Stimulated activated CD4-positive, alpha-beta T cell treated with anti-CD3 and anti-CD28 coated beads, Interleukin-15, amount 100 ng/mL, for 24 hours (primary cell): ENCODE data around the gene LIX1L.

Source experiments
- DNase-seq: peaks from one replicate; pipeline ENCODE4 v3.0.0-alpha.2; 2020

LIX1L gene

DNA sequence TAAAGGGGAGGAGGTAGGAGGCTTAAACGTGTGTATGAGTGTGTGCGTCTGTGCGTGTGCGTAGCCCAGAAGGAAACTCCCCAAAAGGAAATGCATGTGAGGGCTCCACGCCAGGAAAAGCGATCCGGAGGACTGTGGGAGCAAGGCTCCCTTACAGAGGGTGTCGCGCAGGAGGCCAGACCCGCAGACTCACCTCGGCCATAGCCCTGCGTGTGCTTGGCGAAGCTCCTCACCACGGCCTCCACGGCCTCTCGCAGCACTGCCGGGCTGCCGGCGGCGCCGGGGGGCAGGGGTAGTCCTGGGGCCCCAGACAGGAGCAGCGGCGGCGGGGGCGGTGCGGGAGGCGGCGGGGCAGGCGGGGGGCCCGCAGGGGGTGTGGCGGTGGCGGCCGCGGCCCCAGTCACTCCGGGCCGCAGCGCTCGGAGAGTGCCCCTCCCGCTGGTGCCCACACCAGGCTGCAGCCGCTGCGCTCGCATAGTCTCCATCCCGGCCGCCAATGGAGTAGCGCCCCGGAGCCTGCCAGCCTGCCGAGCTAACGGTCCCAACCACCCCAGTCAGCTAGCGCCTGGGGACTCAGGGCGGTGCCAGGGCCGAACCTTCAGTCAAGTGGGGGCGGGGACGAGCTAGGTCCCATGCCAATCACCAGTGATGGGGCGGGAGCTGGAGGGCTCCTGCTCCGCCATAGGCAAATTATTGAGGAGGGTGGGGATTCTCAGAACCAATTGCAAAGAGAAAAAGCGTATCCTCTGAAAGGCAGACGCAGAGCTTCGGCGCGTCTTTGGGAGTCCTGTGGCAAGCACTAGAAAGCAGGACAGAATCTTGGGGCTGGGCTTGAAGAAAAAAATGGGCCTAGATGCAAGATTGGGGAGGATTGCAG, at the start of gene LIX1L:
Gene LIX1L, minus strand, starts transcription at position 575 of the 877 bp plus-strand sequence. Its CDS starts 90 bp downstream, at position 485.
- peak; percentile 98 for DNase-seq

DNA sequence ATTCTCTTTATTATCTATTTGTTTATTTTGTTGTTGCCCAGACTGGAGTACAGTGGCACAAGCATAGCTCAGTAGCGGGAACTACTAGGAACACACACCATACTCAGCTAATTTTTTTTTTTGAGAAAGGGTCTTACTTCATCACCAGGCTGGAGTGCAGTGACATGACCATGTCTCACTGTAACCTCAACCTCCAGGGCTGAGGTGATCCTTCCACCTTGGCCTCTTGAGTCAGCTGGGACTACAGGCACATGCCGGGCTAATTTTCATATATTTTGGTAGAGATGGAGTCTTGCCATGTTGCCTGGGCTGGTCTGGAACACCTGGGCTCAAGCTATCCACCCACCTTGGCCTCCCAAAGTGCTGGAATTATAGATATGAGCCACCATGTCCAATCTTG, 43.9 kb upstream of the LIX1L start:
- DNase-seq: no peak

DNA sequence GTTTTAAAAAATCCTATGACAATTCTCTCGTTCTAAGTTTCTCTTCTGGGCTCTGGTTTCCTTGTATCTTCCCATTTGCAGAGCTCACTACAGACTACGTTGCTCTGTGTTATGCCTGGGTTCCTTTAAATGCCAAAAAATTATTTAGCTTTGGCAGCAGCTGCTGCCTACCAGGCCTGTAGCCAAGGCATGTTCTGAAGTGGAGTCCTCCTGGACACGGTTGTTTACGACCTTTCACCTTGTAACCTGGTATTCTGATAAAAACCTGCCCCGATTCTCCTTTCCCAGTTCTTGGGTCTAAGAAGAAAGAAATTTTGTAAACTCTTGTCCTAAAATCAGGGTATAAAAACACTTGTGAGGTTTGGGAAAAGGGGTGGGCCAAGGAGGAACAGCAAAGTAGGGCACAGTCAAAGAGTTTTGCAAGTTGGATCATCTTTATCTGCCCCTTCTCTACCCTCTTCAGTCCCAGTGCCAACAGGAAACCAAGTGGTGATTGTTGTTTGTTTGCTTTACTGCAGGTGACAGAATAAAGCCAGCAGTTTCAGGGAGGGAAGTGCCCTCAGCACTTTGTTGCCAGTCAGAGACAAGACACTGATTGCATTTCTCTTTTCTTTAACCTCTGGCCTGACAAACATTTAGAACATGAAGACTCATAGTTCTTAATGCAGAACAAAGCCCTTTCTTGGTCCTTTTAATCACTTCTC, 41.7 kb upstream of the LIX1L start:
- DNase-seq: no peak

DNA sequence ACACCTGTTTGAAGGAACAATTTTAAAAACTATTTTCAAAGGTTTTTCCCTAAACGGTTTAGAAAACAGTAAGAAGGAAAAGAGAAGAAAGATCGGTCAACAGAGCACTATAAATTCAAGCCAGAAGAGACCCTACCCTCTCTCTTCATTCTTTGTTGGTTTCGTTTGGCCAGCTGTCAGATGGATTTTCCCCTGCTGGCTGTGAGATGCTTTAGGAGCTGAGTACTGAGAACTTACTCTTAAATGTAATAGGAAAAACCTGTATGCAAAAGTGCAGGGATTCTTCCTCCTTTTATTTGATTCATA, 39.9 kb upstream of the LIX1L start:
- no peak for DNase-seq

DNA sequence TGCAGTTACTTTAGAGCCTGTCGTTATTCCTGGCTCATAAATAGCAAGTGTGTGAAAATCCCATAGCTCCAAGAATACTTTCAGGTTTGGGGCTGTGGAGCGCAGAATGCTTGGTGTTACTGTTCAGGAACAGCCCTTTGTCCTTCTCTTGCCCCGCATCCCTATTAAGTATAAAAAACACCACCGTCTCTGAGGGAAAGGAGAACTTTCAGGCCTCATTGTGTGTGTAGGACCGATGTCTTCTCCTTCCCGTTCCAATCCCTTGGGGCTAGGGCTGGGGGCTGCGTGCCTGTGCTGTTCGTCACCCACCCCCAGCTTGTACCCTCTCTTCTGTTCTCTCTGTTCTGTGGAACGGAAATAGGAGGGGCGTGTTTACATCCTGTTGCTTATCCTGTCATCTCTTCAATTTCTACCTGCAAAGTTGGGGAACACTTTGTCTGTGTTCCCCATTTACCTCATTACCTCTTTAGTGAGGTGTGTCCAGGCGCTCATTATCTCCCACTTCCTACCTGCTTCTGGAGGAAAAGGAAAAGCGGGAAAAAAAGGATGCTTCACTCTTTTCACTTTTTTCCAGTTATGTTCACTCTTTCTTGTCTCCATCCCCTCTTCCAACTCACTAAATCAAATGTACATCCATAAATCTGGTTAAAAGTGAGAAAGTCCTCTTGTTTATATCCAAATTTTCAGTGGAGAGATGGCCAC, 39.4 kb upstream of the LIX1L start:
- peak; percentile 61 for DNase-seq

DNA sequence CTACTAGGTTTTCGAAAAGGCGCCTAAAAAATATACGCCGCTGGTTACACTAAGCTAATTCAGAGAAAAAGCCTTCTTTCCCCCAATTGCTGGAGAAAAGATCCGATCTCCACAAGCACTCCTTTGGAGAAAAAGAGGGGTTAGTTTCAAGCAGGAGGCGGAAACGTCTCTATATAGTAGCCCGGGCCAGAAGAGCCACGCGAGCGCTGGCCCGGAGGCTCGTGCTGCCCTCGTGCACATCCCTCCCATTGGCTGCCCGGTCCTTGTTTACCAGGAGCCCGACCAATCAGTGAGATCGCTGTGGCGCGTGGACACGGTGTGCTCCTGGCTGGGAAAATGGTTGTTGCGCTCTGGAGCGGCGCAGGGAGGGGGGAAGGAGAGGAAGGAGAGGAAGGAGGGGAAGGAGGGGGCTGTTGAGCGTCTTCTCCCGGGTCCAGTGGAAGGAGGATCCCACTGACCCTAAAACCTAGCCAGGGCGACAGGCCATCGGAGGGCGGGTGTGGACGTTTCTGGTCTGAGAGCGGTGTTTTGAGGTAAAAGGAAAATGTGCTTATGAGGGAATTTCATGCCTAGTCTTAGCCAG, 38.7 kb upstream of the LIX1L start, which contains the start of gene TXNIP:
Gene TXNIP, minus strand, starts transcription at position 147 of the 583 bp plus-strand sequence. CDS start 313 bp downstream, outside the sequence.
- peak; percentile 94 for DNase-seq

DNA sequence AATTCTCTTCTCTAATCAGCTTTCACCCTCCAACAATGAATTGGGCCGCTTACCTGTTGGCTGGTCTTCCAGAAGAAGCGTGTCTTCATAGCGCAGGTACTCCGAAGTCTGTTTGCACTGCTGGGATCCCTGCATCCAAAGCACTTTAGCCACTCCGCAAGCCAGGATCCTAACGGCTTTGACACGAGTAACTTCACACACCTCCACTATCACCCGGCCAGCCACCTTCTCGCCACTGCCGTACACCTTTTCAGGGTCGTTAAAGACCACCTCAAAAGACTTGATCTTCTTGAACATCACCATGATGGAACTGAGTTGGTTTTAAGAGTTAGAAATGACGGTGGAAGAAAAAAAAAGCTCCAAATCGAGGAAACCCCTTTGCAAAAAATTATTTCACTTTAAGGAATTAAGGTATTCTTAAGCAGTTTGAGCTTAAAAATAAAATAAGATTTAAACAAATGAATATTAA, 38.2 kb upstream of the LIX1L start:
- no peak for DNase-seq

DNA sequence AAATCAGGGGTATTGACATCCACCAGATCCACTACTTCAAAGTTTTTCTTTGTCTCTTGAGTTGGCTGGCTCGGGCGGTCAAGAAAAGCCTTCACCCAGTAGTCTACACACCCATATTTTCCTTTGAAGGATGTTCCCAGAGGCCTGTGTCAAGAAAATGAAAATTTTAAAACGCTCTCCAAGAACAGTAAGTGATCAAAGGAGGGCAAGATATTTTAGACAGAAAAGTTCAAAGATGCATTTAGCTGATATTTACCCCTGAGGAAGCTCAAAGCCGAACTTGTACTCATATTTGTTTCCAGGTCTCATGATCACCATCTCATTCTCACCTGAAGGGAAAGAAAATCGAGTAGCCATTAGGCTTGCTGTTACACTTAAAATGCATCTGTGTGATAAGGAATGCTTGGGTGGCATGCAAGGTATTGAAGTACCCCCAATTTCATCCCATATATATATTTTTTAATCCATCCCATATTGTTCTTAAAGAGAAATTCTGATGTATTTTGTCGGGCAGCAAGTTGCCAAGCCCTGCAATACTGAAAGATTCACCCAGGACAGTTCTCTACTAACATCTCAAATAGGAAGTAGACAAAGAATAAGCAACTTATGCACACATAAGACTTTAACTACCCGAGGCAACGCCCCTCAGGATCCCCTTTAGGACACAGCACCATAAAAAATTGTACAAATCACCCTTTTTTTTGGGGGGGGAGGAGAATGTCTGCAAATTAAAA, 37.5 kb upstream of the LIX1L start:
- no peak for DNase-seq

DNA sequence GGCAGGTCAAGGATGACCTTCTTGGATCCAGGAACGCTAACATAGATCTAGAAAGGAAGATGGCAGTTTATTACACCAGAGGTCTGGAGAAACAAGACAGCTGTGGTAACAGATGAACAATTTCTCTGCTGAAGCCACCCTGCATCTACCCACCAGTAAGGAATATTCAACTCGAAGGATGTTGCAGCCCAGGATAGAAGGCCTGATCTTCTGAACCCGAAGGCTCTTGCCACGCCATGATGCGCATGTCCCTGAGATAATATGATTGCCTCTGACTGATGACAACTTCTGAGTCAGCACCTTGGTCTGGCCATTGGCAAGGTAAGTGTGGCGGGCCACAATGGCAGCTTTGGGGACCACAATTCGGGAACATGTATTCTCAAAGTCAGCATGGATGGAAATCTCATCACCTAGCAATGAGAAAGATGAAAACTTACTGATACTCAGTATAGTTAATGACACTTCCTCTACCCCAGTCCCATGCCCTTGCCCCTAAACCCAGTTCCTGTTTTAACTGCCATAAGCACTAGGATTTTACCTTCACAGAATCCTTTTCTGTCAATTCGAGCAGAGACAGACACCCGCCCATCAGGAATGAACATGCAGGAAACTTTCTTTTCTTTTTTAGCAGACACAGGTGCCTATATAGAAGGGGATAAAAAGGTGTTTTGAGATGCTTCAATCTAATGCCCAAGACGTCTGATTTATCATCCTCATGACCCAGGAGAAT, 36.7 kb upstream of the LIX1L start:
- peak; percentile 65 for DNase-seq

DNA sequence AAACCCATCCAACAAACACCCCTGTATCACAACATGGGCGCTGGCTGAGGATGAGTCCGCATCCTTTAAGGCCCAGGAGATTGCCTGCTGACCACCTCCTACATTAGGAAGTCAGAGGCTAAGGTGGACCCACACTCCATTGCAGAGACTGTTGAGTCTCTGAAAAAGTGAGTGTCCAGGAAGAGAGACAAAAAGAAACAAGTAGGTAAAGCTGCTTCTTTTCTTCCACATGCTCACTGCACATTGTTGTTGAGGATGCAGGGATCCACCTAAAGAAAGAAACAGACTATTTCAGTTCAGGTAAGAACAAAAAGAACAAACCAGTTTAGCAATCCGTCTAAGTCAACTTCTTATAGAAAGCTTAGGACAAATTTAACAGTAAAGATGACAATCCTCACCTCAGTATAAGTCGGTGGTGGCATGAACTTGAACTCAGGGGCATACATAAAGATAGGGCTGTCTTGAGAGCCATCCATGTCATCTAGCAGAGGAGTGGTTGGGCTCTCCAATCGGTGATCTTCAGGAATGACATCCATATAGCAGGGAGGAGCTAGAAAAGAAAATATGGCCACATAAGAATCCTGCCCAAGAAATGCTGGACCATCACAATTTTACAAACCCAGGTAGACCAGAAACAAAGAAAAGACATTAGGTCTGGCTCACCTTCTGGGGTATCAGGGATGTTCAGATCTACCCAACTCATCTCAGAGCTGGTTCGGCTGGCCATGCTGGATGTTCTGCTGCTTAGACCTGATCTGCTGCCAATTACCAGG, 36.0 kb upstream of the LIX1L start:
- DNase-seq: no peak

DNA sequence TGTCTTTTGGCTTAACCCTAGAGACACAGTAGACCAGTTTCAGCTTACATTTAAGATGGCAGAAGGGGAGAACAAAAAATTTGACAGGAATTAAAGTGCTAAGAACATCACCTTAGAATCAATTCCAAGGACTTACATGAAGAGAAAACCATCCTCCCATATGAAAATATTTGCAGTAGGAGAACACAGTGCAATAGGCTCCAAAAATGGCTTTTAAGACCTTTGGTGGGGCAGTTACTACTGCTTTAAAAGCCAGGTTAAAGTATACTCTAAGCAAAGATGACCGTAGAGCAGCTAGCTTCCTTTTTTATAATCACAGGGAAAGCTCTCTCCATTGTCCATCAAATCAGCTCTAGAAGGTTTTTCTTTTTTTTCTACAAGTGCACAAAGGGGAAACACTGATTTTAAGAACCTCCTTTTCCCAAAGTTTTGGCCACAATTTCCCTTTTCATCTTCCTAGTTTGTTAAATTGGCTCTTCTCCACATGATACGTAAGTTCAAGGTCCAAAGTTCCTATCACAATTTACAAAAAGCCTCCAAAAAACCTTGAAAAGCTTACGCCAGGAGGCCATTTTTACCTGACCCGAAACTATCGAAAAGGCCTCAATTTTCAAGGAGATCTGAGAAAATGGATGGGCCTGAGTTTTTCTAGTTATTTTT, 35.3 kb upstream of the LIX1L start:
- no peak for DNase-seq

DNA sequence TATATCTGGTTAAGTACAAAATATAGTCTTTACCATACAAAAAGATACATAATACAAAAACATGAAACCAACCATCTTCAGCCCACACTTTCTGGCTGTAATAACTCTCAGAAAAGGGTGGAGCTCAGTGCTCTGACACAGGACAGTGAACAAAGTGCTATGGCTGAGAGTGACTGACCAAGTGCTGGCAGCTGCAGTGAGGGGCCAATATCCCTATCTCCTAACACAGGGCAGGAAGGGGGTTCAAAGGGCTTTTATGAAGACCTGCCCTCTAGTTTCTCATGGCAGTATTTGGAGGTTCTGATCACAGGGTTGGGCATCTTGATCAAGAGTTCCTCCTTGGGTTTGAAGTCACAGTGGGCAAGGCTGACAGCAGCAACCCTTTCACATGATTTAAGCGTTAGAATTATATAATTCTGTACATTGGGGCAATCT, 34.7 kb upstream of the LIX1L start:
- no peak for DNase-seq

DNA sequence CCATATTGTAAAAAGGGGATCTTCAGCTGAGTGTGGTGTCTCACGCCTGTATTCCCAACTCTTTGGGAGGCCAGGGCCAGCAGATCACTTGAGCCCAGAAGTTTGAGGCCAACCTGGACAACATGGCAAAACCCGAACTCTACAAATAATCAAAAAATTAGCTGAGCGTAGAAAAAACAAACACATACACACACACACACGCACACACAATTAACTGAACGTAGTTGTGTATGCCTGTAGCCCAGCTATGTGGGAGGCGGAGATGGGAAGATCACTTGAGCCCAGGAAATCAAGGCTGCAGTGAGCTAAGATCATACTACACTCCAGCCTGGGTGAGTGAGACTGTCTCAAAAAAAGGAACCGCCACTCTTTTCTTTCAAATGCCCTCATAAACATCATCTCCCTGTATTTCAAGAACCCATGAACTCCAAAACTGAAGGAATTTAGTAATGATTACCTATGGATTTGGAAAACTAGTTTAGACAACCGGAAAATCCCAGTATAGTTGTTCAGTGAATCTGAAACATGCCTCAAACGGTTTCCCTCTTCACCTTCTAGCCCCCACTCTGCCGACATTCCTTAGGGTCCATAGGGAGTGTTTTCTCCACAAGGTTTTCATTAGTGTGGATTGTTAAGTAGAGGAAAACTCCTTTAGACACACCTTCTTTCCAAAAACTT, 34.1 kb upstream of the LIX1L start:
- no peak for DNase-seq

DNA sequence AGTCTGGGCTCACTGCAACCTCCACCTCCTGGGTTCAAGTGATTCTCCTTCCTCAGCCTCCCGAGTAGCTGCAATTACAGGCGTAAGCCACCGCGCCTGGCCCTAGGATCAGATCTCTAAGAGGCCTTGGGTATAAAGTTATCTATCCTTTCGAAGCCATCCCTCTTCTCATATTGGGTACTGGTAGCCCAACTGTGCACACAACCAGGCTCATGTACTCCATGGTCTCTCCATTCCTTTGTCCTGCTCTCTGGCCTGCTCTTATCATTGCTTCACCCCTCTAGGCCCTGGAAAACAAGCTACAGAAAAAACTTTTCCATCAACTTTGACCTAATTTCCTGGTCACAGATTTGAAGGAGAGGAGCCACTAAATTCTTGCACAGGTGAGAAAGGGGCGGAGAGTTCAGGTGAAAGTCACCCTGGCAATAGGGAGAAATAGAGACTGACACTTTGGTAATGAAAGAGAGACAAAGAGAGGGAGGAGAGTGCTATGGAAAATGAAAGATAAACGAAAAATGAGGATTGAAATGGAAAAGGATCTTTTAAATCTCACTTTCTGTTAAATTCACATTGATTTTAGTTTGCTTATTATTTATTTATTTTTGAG, 32.5 kb upstream of the LIX1L start:
- no peak for DNase-seq

DNA sequence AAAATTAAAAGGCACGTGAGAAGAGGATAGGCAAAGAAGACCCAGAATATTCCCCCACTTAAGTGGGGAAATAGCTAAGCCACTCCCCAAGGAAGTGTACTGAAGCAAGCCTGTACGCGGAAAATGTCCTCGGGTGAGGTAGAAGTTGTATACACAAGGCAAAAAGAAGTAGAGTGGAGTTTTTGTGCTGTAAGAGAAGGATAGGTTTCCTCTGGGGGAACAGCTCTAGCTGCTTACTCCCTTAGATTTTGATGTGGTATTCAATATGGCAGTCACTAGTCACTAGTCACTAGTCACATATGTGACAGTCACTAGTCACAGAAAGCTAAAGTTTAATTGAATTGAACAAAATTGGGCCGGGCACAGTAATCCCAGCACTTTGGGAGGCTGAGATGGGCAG, 31.0 kb upstream of the LIX1L start:
- no peak for DNase-seq

DNA sequence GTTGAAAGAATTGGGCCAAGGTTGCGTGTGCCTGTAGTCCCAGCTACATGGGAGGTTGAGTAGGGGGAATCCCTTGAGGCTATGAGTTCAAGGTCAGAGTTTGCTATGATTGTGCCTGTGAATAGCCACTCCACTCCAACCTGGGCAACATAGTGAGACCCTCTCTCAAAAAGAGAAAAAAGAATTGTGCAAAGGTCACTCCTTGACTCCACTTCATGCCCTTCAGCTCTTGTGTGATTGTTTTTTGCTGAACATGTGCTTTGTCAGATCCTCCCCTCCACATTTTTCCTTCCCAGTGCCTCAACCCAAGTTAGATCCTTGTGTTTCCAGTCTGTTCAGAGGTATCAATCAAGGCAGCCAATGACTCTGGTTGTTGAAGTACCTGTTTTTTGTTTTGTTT, 30.1 kb upstream of the LIX1L start:
- DNase-seq: no peak

DNA sequence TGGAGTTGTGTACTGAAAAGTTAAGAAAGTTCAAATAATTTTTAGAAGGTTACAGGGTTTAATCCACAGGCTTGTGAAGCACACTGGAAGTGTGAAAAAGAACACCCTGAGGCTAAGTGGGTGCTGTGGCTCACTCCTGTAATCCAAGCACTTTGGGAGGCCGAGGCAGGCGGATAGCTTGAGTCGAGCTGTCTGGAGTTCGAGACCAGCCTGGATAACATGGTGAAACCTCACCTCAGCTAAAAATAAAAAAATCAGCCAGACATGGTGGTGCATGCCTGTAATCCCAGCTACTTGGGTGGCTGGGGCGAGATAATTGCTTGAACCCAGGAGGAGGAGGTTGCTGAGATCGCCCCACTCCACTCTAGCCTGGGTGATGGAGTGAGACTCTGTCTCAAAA, 28.7 kb upstream of the LIX1L start:
- no peak for DNase-seq

DNA sequence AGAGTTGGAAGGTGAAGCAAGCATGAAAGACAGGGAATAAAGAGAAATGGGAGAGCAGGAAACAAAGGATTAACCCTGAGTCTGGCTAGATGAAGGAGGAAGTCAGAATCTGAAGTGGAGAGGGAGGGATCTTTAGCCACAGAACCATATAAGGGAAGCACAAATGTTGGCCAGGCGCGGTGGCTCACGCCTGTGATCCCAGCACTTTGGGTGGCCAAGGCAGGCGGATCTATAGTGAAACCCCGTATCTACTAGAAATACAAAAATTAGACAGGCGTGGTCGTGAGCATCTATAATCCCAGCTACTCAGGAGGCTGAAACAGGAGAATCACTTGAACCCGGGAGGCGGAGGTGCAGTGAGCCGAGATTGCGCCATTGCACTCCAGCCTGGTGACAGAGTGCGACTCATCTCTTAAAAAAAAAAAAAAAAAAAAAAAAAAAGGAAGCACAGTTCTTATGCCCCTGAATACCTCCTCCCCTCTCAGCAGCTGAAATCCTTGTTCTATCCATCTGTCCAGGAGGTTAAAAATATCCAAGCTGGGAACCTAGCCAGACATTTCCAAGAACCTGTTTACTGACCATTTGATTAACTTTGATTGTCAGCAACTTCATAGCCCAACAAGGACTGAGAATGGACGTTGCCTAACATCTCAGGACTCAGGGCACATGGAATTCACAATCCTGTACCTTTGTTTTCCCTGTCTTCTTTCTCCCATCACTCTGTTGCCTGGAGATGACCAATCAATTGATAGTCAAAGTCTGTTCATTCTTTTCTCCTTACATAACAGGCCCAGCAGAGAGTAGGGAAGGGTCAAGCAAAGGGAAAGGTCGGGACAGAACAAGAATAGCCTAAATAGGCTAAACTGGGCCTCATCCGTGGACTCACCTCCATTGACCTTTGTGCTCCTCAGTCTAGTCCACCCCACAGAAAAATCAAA, 28.0 kb upstream of the LIX1L start:
- no peak for DNase-seq
